CD1c-positive myeloid dendritic cell (primary cell): Measurements from ENCODE around the gene WNT3A.

Experiments used
- DNase-seq: peaks from one replicate; pipeline ENCODE4 v3.0.0-alpha.2; 2016; ENCODE audit errors: extremely low spot score

WNT3A gene

DNA sequence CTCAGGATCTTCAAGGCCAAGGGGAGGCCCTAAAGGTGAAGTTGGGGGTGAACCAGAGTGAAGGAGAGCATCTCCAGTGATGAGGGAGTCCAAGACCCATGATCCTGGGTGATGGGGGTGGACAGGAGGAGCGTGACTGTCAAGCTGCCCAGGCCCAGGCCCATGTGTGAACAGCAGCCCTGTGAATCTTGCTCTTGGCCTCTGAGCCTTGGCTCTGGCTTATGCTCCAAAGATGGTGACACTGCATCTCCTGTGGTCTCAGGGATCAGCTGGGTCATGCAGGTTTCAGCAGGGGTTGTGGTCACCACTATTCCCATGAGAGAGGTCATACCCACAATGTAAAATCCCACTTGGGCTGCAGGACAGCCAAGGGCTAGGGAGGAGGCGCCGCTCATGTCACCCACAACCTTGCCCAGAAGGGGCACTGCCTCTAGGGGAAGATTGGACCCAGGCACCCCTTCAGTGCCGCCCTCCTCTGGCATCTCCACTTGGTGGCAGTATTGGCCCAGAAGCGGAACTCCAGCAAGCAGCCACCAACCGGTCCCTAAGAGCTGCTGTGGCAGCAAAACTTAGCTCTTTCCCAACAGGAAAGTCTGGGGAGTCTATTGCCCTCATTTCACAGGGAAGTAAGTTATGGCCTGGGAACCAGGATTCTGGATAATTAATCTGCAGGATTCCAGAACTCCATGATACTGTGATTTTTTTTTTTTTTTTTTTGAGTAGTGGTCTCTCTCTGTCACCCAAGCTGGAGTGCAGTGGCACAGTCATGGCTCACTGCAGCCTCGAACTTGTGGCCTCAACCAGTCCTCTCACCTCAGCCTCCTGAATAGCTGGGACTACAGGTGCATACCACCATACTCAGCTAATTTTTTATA, 7.5 kb upstream of the WNT3A start:
- DNase-seq, result peak; percentile 84

DNA sequence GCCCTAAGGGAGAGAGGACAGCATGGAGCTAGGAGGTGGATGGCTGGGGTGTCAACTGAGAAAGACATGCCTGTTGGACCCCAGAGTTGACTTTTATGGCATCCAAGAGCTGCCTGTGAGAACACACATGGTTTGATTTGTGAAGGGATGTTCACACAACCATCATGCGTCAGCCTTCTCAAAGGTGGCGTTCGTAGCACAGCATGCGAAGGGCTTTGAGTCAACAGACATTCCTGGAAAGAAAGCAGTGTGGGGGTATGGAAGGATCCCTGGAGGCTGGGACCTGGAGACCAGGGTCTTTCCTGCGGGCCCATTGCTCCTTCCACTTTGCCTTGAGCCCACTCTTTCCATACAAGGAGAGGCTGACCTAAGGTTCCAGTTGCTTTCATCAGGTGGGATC, 6.4 kb upstream of the WNT3A start:
- DNase-seq, result no peak

DNA sequence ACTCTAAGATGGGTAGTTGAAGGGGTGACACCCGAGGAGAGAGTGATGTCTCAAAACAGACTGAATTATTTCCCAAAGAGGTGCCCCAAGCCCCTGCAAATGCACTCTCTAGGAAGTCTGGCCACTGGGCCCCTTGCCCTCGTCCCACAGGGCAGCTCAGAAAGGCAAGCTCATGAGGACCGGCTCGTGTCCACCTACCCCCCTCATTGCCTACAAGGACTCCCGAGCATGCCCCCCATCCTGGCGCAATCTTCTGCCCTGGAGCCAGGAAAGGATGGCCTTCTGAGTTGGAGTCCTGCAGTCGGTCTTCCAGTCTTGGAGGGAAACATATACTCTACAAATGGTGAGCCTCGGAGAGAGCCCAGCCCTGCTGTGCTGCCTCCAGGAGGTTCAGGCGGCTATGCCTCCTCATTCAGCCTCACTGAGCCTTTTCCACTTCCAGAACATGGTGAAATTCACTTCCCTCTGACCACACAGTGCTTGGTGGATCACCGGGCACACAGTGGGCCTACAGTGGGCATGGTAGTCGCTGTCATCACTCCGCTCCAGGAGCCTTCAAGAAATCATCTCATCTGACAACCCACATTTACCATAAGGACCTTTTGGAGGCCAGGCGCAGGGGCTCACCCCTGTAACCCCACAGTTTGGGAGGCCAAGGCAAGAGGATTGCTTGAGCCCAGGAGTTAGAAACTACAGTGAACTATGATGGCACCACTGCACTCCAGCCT, 5.8 kb upstream of the WNT3A start:
- DNase-seq, result no peak

DNA sequence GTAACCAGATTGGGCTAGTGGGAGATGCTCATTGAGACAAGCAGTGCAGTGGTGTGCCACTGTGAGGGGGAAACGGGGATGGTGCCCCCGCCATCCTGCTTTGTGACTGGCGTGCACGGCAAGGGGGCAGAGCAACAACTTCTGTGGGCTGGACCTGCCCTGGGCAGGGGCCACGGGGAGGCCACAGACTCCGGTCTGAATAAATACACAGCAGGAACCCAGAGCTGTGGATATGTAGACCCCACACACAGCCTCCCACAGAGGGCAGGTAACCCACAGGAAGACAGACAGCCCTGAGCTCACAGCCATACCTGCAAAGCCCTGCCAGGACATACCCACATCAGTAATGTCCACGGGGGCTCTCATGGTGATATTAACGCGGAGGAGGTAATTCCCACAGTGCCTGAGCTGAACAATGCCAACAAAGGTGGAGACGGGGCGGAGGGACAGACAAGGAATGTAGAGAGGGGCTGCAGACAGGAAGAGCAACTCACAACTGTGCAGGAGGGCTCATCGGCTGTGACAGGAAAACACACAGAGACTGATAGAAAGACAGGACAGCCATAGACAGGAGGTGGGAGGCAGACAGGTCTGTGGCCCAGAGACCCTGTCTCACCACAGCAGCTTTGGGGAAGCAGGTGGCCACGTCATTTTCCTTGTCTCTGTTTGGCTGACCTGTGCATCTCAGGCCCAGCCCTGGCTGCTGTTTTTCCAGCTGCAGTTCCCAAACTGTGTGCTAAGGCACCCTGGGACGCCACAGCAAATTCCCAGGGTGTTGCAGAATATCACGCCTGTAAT, 4.9 kb upstream of the WNT3A start:
- no peak for DNase-seq

DNA sequence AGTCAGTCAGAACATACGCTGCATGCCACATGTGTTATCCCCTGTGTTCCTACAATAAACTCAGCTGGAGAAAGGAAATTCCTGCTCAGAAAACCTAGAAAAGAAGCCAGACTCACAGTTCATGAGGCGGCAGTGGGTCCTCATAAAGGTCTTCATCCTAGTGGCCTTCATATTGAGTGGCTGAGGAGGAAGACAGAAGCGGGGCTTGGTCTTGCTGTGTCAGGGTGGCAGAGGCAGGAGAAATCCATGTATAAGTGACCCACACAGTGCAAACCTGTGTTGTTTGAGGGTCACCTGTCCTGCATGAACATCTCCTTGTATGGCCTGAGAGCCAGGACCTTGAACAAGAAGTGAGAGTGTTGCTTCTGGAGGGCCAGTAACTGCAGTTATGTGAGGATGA, 4.0 kb upstream of the WNT3A start:
- no peak for DNase-seq

DNA sequence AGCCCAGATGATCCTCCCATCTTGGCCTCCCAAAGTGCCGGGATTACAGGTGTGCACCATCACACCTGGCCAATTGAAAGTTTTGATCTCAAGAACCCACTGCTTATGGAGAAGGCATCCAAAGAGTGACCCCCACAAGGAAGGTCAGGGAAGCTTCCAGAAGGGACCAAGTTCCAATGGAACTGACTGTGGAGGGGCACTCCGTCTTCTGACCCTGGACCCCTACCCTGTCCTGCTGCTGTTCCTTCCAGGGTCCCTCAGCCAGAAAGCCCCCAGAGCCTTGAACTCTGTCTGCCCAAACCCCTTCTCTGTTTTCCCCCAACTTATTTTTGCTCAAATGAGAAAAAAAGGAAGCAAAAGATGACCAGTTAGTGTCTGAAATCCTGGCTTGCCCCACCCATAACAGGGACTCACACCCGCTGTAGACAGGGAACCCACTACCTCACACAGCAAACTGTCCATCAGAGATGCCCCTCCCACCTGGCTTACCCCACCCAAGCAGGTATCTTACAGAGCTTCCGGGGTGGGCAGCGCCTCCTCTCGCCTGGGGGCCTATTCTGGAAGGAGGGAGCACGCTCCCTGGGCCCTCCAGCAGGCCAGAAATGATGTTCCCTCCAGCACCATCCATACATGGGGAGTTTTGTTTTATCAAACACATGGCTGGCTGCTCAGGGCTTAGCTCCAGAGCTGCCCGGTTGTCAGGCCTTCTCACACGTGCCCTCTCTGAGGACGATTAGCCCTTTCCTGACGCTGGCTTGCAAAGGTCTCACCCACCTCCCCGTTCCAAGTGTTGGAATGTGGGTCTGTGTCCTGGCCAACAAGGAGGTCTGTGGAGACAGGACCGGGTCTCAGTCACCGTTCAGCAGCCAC, 3.1 kb upstream of the WNT3A start:
- no peak for DNase-seq

DNA sequence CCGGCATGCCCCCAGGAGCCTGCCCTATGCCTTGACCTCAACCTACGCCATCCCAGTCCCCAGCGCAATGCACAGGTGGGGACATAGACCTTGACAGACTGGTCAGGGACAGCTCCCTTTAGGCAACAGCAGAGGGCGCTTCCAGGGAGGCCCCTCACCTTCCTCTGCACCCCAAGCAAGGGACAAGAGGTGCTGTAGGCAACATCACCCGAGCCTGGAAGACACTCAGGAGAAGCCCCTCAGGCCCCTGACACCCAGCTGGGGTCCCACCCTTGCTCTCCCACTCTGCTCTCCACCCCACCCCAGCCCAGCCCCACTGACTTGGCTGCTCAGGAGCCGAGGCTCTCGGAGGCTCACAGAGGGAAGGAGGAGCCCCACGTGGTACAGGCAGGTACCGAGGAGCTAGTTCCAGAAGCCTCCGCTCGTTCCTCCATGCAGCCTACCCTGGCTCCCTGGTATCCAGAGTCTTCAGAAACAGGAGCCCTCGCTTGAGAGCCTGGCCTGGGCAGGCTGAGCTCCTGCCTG, 2.4 kb upstream of the WNT3A start:
- DNase-seq, result no peak

DNA sequence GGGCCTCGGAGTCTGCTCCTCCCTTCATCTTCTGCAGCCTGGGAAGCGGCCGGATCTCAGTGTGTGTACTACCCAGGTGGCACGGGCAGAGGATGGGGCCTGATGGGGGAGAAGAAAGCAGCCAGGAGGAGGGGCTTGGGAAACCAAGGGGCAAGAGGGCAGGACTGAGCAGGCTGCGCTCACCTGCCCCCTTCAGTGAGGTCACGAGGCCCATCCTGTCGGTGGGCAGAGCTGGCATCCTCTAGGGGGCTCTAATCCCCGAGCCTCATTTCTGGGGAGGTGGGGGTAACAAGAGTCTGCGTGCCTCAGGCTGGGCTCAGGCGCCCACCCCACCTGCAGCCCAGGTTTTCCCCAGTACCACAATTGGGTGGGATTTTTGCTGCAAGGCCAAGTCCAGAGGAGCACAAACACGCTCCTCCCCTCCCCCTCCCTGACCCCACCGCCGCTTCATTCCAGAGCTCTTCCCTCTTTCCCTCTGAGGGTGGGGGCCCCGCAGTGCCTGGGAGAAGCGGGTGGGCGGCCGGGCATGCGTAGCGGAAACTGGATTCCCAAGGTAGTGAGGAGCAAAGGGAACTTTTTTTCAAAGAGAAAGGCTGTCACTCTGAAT, 1.8 kb upstream of the WNT3A start:
- DNase-seq, result no peak

DNA sequence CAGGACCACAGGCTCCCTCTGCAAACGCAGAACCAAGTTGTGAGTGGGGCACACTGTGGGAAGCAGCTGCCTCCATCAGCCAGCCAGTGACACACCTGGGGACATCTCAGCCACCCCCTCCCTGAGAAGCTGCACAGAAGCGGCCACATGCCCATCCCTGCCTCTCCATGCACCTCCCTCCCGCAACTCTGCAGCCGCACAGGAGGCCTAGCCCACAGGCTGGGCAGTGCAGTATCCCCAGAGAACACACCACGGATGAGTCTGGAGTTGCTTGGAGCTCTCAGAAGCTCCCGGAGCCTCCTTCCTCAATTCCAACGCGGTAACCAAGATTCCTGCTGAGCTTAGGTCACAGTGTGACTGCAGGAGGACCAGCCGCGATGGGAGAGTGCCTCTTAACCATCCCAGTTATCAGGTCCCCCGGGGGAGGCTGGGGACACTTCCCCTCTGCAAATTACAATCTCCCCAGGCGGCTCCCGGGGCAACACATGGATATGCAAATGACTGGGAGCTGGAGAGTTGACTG, 1.2 kb upstream of the WNT3A start:
- no peak for DNase-seq

DNA sequence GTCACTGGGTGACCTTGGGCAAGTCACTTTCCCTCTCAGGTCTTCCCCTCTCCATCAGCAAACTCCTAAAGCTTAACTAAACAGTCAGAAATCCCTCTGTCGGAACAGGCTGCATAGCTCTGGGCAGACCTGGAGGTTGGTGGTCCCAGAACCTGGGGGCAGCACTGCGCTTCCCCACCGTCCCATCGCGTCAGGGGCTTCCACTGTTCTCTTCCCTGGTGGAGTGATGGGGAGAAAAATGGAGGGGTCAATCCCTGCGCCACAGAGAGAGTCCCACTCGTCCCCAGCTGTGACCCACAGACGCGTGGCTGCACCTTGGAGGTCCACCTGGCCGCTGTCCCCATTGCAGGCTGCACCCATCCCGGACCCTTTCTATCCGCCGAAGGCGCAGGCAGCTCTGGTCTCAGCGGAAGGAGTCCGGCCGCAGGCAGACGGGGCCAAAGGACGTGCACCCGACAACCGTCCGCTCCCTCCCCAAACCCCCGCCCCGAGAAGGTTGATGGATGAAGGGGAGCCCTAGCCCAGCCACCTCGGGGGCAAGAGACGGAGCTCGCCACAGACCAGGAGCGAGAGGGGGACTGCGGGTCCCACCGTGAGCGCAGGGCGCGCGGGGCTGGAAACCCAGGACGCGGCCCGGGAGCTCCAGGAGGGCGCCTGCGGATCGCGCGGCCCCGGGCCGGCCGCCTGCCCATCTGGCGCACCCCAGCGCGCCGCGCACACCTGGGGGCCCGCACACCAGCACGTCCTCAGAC, 588 bp upstream of the WNT3A start:
- DNase-seq, result no peak

DNA sequence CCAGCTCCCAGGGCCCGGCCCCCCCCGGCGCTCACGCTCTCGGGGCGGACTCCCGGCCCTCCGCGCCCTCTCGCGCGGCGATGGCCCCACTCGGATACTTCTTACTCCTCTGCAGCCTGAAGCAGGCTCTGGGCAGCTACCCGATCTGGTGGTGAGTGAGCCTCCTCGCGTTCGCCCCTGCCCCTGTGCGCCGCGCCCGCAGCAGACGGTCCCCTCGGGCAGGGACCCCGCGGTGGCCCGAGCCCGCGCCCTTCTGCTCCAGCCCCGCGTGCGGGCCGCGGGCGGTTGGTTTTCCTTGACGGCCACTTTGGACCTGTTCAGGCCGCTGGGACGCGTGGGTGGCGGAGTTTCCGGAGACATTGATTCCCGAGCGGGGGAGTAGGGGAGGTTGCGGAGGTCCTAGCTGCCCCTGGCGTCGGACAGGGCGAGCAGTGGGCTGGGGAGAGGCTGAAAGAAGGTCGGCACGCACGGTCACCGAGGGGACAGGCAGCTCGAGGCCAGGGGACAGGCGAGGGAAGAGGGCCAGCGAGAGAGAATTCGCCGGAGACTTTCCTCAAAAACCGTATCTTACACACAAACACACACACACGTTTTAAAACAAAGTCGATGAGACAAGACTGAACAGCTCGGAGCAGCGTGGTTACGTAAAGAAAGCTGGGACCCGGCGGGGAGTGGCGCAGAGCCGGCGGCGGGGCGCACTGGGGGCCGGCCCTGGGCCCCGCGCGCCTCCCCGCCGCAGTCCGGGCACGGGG, 427 bp downstream of the WNT3A start:
- no peak for DNase-seq

DNA sequence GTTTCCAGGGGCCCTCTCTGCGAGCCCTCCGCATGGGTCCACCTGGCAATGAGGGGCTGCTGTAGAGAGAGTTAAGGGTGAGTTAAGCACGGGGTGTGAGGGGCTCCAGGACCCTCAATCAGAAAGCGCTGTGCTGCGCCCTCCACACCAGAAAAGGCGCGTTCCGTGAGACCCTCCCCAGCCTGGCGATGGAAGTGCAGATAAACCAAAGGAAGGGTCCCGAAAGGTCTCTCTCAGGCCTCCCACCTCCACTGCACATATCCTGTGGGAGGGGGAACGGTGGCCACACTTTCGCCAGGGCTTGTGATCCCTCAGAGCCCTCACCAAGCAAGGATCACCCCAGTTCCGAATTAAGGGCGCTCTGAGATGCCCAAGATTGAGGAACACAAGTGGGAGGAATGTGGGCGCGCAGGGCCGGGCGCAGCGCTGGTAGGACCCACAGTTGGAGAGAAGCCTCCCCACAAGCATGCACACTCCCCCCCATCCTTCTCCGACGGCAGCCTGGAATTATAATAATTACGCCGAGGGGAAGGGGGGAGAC, 1.1 kb downstream of the WNT3A start:
- no peak for DNase-seq

DNA sequence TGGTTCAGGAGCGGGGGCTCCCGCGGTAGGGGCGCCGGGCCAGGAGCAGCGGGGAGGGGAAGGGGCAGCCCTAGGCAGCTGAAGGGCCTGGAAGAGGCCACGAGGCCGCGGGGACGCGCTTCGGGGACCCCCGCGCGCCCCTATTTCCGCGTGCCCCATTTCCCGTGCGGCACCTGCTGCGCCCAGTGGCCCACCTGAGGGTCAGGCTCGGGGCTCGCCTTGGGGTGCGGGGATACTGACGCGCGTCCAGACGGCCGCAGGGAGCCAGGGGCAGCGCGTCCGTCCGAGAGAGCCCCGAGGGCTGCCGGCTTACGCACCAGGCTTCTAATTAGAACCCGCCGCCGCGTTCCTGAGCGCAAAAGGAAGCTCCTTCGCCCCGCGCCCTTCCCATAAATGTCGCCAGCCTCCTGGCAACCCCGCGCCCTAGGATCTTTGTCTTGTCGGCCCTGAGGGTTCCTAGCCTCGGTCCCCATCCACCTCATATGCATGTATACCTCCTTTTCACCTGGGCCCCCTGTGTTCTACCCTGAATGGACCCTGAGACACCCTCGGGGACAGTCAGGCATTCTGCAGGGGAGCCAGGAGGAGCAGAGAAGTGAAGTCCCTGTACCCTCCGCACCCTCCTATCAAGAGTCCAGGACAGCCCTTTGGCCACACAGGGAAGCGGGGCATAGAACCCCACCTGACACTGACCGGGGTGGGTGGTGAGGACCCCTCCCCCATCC, 1.8 kb downstream of the WNT3A start:
- no peak for DNase-seq

DNA sequence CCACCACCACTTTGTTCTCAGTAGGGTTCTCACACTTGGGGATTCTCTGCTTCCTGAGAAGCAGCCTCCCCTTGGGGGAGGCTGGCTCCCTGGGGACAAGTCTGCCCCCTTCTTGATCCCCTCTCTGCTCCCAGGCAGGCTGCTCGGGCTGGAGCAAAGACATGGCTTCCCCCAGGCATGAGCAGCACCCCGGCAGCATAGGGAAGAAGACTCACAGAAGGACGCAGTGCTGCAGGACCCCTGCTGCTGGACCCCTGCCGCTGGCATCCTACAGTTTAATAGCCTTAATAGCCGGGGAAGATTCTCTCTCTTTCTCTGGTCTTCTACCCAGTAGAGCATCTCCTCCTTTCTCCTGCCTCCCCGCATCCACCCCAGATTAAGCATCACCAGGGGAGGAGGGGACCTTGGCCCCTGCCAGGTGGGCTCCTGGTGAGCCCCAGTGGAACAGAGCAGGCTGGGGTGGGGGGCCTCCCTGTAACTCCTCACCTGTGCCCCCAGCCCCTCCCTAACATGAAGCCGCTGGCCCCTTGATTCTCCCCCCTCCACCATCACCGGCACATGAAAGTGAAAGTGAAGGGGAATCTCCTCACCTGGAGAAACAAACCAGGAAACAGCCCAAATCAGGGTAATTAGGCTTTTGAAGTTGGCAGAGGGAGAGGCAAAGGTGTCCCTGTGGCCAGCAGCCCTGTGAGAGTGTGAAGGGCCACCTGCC, 2.5 kb downstream of the WNT3A start:
- no peak for DNase-seq

DNA sequence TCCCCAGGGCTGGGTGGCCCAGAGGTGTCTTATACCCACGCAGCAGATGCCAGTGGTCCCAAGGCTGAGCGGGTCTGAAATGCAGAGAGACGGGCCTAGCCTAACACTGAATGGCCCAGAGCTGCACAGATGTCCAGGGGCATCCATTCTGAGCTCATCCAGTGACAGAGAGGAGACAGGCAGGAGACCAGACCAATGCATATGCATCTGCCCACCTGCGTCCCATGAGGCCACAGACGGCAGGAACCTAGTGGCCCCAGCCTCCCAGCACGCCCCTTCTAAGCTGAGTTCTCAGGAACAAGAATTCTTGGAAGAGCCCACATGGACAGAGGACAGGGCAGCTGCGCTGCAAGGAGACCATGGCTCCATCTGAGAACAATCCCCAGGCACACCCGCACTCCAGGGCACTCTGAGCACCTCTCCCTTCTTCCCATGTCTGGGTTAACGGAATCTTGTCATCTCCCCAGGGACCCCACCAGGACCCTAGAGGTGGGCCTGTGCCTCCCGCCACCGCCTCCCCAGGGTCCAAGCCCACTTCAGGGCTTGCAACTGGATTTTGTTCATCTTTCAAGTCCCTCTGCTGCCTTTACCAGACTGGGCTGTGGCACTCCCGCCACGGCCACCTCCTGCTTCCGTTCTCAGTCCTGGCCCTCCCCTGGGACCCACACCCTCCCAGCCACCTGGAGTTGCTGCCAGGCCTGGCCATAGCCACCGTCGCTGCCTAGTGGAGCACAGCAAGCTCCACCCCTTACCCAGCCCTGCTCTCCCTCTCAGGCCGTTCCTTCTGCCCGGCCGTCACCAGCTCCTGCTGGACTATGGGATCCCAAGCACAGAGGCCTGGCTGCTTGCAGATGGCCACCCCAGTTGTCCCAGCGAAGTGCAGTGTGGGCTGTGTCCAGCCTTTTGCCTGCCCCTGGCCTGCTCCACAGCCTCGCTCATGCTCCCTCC, 3.3 kb downstream of the WNT3A start:
- no peak for DNase-seq

DNA sequence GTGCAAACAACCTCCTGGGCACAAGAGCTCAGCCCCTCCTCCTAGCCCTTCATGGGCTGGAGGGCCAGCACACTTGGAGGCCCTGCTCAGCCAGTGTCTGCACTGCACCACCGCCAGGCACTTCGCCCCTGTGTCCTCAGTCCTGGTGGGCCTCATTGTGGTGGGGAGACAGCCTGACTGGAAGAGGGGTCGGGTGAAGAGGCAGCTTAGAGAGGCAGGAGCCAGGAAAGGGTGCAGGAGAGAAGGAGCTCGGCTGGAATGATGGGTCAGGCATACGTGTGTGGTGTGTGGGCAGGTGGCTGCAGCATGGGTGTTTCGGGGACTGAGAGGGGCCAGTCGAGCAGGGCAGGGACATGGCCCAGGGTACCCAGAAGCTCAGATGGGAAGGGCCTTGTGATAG, 4.1 kb downstream of the WNT3A start:
- DNase-seq, result no peak
